MCF 10A (cell line): Measurements from ENCODE around the gene TEX101. TPM values are rescaled to one million over a fixed set of nuclear protein-coding genes. Genes with fewer than 3 reads are reported as not detected.
"Not testable (repeated sequence)": the region's sequence is repeated elsewhere in the genome, so short reads cannot be mapped to it uniquely, and the experiment has no call there.

Source experiments
- Bru-seq: library from RNA; stranded (reverse); fragments of 400-500 nt; gene quantifications from one replicate; lab custom pipeline; 2021; lab: Mats Ljungman, UMichigan
- BruChase-seq, 2 experiments: library from RNA; stranded (reverse); fragments of 400-500 nt; gene quantifications; one replicate each; lab custom pipeline; 2021; lab: Mats Ljungman, UMichigan
- BruUV-seq: library from RNA; stranded (reverse); fragments of 400-500 nt; replicated peaks from 2 replicates; lab custom pipeline; 2021; lab: Mats Ljungman, UMichigan
- CTCF ChIA-PET: fragments of 300-600 bp; sonication (Branson Sonifier 250); formaldehyde crosslinking; extraction: SDS; loops from one replicate; lab custom pipeline; 2021; ENCODE audit warnings: antibody characterized with exemption, inconsistent platforms; lab: Yijun Ruan, JAX
- POLR2A ChIA-PET: fragments of 300-600, 350-650 bp; sonication (Branson Sonifier 250); formaldehyde crosslinking; extraction: SDS; loops from one replicate; lab custom pipeline; 2020; ENCODE audit warnings: antibody characterized with exemption, inconsistent platforms; lab: Yijun Ruan, JAX
- DNase-seq: peaks from one replicate; pipeline ENCODE4 v3.0.0-alpha.2; 2018; ENCODE audit not compliant: unreplicated experiment
- H3K27ac Mint-ChIP-seq: one replicate; pipeline ENCODE4 v1.8.0; 2022; ENCODE audit warnings: mild to moderate bottlenecking, low read depth, mixed read lengths; ENCODE audit not compliant: unreplicated experiment
- H3K27me3 Mint-ChIP-seq: one replicate; pipeline ENCODE4 v1.8.0; 2022; ENCODE audit warnings: mixed read lengths; ENCODE audit not compliant: insufficient read depth, unreplicated experiment
- H3K36me3 Mint-ChIP-seq: one replicate; pipeline ENCODE4 v1.8.0; 2022; ENCODE audit warnings: mild to moderate bottlenecking, moderate library complexity, mixed read lengths; ENCODE audit not compliant: insufficient read depth, unreplicated experiment
- H3K4me1 Mint-ChIP-seq: one replicate; pipeline ENCODE4 v1.8.0; 2022; ENCODE audit warnings: mixed read lengths; ENCODE audit not compliant: insufficient read depth, unreplicated experiment
- H3K4me3 Mint-ChIP-seq: one replicate; pipeline ENCODE4 v1.8.0; 2022; ENCODE audit warnings: mild to moderate bottlenecking, moderate library complexity, mixed read lengths; ENCODE audit not compliant: unreplicated experiment
- H3K9me3 Mint-ChIP-seq: one replicate; pipeline ENCODE4 v1.8.0; 2022; ENCODE audit warnings: mixed read lengths; ENCODE audit not compliant: unreplicated experiment
- intact Hi-C: fragments of 100-400 bp; cut with micrococcal nuclease; formaldehyde crosslinking; loops from 2 replicates; pipeline ENCODE4 v1.14.1; 2022
- long read RNA-seq: library from polyadenylated mRNA; stranded (forward); transcript quantifications from one replicate; pipeline ENCODE4 v2.0.0, GENCODE V29; 2022
- total RNA-seq: library from RNA; stranded (reverse); gene quantifications from 2 replicates; pipeline ENCODE4 v1.2.3, GENCODE V29; 2022
- TF ChIP-seq, protein P1 (sequence below): fragments of 200-600 bp; IDR thresholded peaks from one replicate; pipeline ENCODE4 v1.8.0; 2022; ENCODE audit warnings: antibody characterized with exemption, mild to moderate bottlenecking; ENCODE audit not compliant: unreplicated experiment

Gene TEX101, protein sequence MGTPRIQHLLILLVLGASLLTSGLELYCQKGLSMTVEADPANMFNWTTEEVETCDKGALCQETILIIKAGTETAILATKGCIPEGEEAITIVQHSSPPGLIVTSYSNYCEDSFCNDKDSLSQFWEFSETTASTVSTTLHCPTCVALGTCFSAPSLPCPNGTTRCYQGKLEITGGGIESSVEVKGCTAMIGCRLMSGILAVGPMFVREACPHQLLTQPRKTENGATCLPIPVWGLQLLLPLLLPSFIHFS
- total RNA-seq = not detected in 2 replicates
- percentile 6 among the genes with signal in this experiment for Bru-seq, nascent RNA
- BruChase-seq, experiment 1, labeled RNA remaining after a 6-hour chase = percentile 29 among the genes with signal in this experiment
- percentile 15 among the genes with signal in this experiment for BruChase-seq, experiment 2, labeled RNA remaining after a 2-hour chase
- long read RNA-seq = 0 reads

DNA sequence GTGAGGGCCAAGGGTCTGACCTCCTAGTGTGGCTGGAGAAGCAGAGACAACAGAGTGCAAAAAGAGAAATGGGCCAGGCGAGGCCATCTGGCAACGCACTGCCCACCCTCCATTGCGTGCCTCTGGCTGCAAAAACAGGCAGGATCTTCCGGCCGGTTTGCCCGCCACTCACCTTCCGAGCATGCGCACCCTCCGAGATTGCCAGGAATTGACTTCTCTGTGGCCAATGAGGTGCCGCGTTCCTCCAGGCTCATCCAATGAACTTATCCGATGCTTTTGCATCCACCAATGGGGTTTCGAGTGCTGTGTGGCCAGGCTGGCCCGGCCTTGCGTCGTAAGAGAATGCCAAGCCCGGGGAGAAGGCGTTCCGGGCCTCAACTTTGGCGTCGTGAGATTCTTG is at the start of gene TEX101:
Gene TEX101 (plus strand): TSS at position 337 of the 400 bp plus-strand sequence. CDS start 1,030 bp downstream, outside the sequence.
- no TSS peak for BruUV-seq
- H3K27me3 Mint-ChIP-seq = no peaks in the 10 kb centered on the region
- peaks cover 7% of the 10 kb centered on the region for H3K36me3 Mint-ChIP-seq
- no peak within 1 kb of the TSS for H3K27ac Mint-ChIP-seq
- H3K9me3 Mint-ChIP-seq = no peaks in the 10 kb centered on the region
- TF ChIP-seq, protein P1, sequence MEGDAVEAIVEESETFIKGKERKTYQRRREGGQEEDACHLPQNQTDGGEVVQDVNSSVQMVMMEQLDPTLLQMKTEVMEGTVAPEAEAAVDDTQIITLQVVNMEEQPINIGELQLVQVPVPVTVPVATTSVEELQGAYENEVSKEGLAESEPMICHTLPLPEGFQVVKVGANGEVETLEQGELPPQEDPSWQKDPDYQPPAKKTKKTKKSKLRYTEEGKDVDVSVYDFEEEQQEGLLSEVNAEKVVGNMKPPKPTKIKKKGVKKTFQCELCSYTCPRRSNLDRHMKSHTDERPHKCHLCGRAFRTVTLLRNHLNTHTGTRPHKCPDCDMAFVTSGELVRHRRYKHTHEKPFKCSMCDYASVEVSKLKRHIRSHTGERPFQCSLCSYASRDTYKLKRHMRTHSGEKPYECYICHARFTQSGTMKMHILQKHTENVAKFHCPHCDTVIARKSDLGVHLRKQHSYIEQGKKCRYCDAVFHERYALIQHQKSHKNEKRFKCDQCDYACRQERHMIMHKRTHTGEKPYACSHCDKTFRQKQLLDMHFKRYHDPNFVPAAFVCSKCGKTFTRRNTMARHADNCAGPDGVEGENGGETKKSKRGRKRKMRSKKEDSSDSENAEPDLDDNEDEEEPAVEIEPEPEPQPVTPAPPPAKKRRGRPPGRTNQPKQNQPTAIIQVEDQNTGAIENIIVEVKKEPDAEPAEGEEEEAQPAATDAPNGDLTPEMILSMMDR = no peak
- CTCF ChIA-PET = no interaction called here
- intact Hi-C loops = no loop called here
- H3K4me3 Mint-ChIP-seq = no peak within 1 kb of the TSS
- no peaks in the 10 kb centered on the region for H3K4me1 Mint-ChIP-seq
- DNase-seq = no peak
- POLR2A ChIA-PET = no interaction called here

DNA sequence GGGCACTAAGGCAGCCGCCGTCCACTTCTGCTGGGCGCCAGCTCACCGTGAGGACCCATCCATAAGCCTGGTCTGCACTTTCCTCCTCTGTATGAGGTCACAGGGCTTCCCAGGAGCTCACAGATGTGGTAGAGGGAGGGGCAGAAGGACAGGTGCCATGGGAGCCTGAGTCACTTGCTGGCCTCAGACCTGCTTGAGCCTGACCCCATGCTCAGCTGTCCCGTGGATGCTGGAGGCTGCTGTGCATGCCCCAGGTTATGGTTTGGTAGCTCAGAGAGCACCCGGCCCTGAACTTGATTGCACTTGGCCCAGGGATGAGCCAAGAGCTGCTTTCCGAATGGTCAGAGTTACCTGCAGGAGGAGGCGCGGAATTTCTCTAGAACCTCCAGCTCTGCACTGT is 49.0 kb upstream of the TEX101 start:
- POLR2A ChIA-PET = interaction anchor here (0.6 kb wide), 1 partner anchor 932 kb away, joined by 3 read pairs; no protein-coding TSS in a partner anchor
- H3K4me1 Mint-ChIP-seq, intact Hi-C loops, BruUV-seq, H3K27ac Mint-ChIP-seq, H3K4me3 Mint-ChIP-seq, H3K9me3 Mint-ChIP-seq, H3K36me3 Mint-ChIP-seq, CTCF ChIA-PET: not testable (repeated sequence)
- peak; percentile 39 for DNase-seq
- H3K27me3 Mint-ChIP-seq = peaks cover 41% of the 10 kb centered on the region

DNA sequence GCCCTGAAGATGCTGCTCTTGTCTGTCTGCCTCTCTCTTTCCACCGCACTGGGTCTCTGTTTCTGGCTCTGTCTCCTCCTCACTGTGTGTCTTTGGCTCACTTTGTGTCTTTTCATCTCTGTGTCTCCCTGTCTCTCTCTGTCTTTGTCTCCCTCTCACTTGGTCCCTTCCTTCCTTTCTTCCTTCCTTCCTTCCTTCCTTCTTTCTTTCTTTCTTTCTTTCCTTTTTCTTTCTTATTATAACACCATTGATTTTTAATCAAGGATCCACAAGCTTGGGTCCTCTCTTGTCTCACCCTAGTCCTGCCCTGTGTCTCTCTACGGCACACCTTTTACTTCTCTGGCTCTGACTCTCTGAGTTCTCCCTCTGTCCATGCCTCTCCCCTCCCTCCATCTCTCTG is 46.9 kb upstream of the TEX101 start:
- DNase-seq = no peak
- BruUV-seq = no TSS peak
- no peaks in the 10 kb centered on the region for H3K9me3 Mint-ChIP-seq
- no peak overlapping the region for H3K4me3 Mint-ChIP-seq
- CTCF ChIA-PET = no interaction called here
- no peak overlapping the region for H3K27ac Mint-ChIP-seq
- POLR2A ChIA-PET = no interaction called here
- H3K27me3 Mint-ChIP-seq = peaks cover 53% of the 10 kb centered on the region
- H3K4me1 Mint-ChIP-seq = peaks cover 5% of the 10 kb centered on the region
- no peaks in the 10 kb centered on the region for H3K36me3 Mint-ChIP-seq
- TF ChIP-seq, protein P1 = no peak
- intact Hi-C loops = no loop called here

DNA sequence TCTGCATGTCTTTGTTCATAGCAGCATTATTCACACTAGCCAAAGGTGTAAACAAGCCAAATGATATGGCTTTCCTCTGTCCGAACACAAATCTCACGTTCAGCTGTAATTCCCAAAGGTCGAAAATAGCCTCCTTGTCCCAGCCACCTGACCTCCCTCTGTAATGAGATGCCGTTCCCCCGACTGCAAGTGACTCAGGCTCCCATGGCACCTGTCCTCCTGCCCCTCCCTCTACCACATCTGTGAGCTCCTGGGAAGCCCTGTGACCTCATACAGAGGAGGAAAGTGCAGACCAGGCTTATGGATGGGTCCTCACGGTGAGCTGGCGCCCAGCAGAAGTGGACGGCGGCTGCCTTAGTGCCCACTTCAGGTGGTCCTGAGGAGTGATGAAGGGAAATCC is 45.8 kb upstream of the TEX101 start:
- H3K27me3 Mint-ChIP-seq = peaks cover 44% of the 10 kb centered on the region
- H3K27ac Mint-ChIP-seq = not testable (repeated sequence)

DNA sequence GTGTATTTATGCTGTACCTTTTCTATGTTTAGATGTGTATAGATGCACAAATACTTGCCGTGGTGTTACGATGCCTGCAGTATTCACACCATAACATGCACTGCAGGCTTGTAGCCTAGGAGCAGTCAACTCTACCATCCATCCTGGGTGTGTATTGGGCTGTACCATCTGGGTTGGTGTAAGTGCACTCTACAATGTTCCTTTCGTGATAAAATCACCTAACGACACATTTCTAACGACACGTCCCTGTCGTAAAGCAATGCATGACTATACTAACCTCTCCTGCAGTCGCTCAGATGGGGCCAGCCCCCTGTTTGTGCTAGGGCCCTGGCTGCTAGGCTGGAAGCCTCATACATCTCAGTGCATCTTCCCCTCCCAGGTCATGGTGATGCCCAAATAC is 42.8 kb upstream of the TEX101 start:
- no peaks in the 10 kb centered on the region for H3K9me3 Mint-ChIP-seq
- peaks cover 5% of the 10 kb centered on the region for H3K4me1 Mint-ChIP-seq
- DNase-seq = no peak
- TF ChIP-seq, protein P1 = no peak
- POLR2A ChIA-PET = no interaction called here
- peaks cover 42% of the 10 kb centered on the region for H3K27me3 Mint-ChIP-seq
- H3K36me3 Mint-ChIP-seq = no peaks in the 10 kb centered on the region
- no peak overlapping the region for H3K4me3 Mint-ChIP-seq
- intact Hi-C loops = no loop called here
- H3K27ac Mint-ChIP-seq = no peak overlapping the region
- BruUV-seq = no TSS peak
- CTCF ChIA-PET = no interaction called here

More for the DNA sequence above, 45.8 kb upstream of the TEX101 start:
- BruUV-seq, H3K36me3 Mint-ChIP-seq, CTCF ChIA-PET, DNase-seq, H3K9me3 Mint-ChIP-seq, POLR2A ChIA-PET, H3K4me1 Mint-ChIP-seq, H3K4me3 Mint-ChIP-seq, intact Hi-C loops: not testable (repeated sequence)
